AG09309 (cell line): Measurements from ENCODE around the gene PSMA5.

Source experiments
- DNase-seq: peaks from one replicate; pipeline ENCODE4 v3.0.0-alpha.2; 2010; ENCODE audit warnings: low read depth
- H3K4me3 ChIP-seq: 2 replicates; pipeline ENCODE4 v1.5.1; 2011; ENCODE audit warnings: mild to moderate bottlenecking, low read depth, low read length, moderate library complexity; ENCODE audit not compliant: control insufficient read depth
- CTCF ChIP-seq: IDR thresholded peaks from 2 replicates; pipeline ENCODE4 v1.5.1; 2011; ENCODE audit warnings: mild to moderate bottlenecking, low read depth, low read length, inconsistent platforms; ENCODE audit not compliant: insufficient read depth, control insufficient read depth; ENCODE audit errors: missing control alignments

PSMA5 gene

GRCh38 chr1:109392788-109393616 lies 33.2 kb downstream of the PSMA5 start:
- no peak overlapping the region for H3K4me3 ChIP-seq
- no peak for DNase-seq
- TF ChIP-seq CTCF: no peak

GRCh38 chr1:109392037-109392787 lies 34.0 kb downstream of the PSMA5 start:
- DNase-seq: no peak
- no peak for TF ChIP-seq CTCF

GRCh38 chr1:109391626-109392025 lies 34.6 kb downstream of the PSMA5 start:
- no peak overlapping the region for H3K4me3 ChIP-seq
- no peak for DNase-seq
- TF ChIP-seq CTCF: no peak

More at GRCh38 chr1:109392037-109392787, 34.0 kb downstream of the PSMA5 start:
- no peak overlapping the region for H3K4me3 ChIP-seq

- H3K4me3 ChIP-seq: no peak overlapping the region
- no peak for DNase-seq
- no peak for TF ChIP-seq CTCF
These were observed 35.1 kb downstream of the PSMA5 start for GRCh38 chr1:109391157-109391556.

GRCh38 chr1:109389638-109390341 lies 36.5 kb downstream of the PSMA5 start:
- no peak for TF ChIP-seq CTCF
- no peak for DNase-seq
- no peak overlapping the region for H3K4me3 ChIP-seq

GRCh38 chr1:109388884-109389637 lies 37.2 kb downstream of the PSMA5 start:
- no peak for DNase-seq
- H3K4me3 ChIP-seq: no peak overlapping the region
- no peak for TF ChIP-seq CTCF
